ENCODE data around the gene GOLGA6L2.

DNA sequence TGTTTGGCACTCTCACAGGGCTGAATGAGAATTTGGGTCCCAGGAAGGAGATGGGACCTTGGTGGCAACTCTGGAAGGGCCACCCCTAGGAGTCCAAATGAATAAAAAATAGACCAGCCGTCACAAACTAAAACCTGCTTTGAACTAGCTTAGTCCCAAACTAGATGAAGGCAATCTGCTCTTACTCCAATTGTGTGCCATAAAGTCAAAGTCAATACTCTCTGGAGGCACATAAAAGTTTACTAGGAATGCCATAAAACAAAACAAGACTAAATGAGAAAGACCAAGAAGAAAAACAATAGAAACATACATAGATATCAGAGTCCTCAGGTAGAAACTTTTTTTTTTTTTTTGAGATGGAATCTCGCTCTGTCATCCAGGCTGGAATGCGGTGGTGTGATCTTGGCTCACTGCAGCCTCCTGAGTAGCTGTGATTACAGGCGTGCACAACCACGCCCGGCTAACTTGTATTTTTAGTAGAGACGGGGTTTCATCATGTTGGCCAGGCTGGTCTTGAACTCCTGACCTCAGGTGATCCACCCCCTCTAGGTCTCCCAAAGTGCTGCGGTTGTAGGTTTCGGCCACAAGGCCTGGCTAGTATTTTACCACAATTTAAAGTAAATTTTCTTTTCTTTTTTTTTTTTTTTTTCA lies 8.1 kb downstream of the GOLGA6L2 start:
- TF ChIP-seq POLR2A (IDR thresholded peaks at IDR 0.05) (no peak), CTCF (IDR thresholded peaks at IDR 0.05 in 4 of 5, conservative IDR thresholded peaks at IDR 0.05 in 1 of 5) (no peak)
